ENCODE measurements around the gene COL16A1.

COL16A1 gene

GRCh38 chr1:31705080-31705866, 1.5 kb upstream of the COL16A1 start:
- DNase-seq = no peak

- DNase-seq = peak; percentile 21
These were observed 658 bp upstream of the COL16A1 start for GRCh38 chr1:31704271-31705079.

- no peak for DNase-seq
These were observed 897 bp downstream of the COL16A1 start for GRCh38 chr1:31702836-31703404.

- no peak for DNase-seq
These were observed 2.6 kb downstream of the COL16A1 start for GRCh38 chr1:31701091-31701736.

- no peak for DNase-seq
These were observed 3.2 kb downstream of the COL16A1 start for GRCh38 chr1:31700468-31701090.

GRCh38 chr1:31699341-31699891, 4.4 kb downstream of the COL16A1 start:
- no peak for DNase-seq

- no peak for DNase-seq
These were observed 6.3 kb downstream of the COL16A1 start for GRCh38 chr1:31697369-31697984.

- peak; percentile 60 for DNase-seq
These were observed 7.6 kb downstream of the COL16A1 start for GRCh38 chr1:31696242-31696641.

GRCh38 chr1:31695327-31695726, 8.5 kb downstream of the COL16A1 start:
- DNase-seq = no peak

GRCh38 chr1:31694964-31695313, 8.9 kb downstream of the COL16A1 start:
- DNase-seq = no peak

- DNase-seq = no peak
These were observed 9.5 kb downstream of the COL16A1 start for GRCh38 chr1:31694069-31694963.

GRCh38 chr1:31693231-31693630, 10.6 kb downstream of the COL16A1 start:
- no peak for DNase-seq

- no peak for DNase-seq
These were observed 11.9 kb downstream of the COL16A1 start for GRCh38 chr1:31691951-31692350.

GRCh38 chr1:31691446-31691845, 12.4 kb downstream of the COL16A1 start:
- no peak for DNase-seq

- no peak for DNase-seq
These were observed 12.9 kb downstream of the COL16A1 start for GRCh38 chr1:31690921-31691320.

- no peak for DNase-seq
These were observed 14.0 kb downstream of the COL16A1 start for GRCh38 chr1:31689854-31690253.

- DNase-seq = no peak
These were observed 14.4 kb downstream of the COL16A1 start for GRCh38 chr1:31689379-31689778.

- no peak for DNase-seq
These were observed 15.4 kb downstream of the COL16A1 start for GRCh38 chr1:31688233-31688918.

- DNase-seq = no peak
These were observed 16.2 kb downstream of the COL16A1 start for GRCh38 chr1:31687601-31688000.

GRCh38 chr1:31685795-31686194, 18.0 kb downstream of the COL16A1 start:
- DNase-seq = no peak
